HG02943 (cell line): ENCODE results near the gene PANX2.
"Not testable (repeated sequence)": the region's sequence is repeated elsewhere in the genome, so short reads cannot be mapped to it uniquely, and the experiment has no call there.

ENCODE experiments used
- ATAC-seq: cut with Tn5 transposase; IDR thresholded peaks from one replicate; pipeline ENCODE4 v1.9.1; 2021; ENCODE audit warnings: mild to moderate bottlenecking, low read depth, moderate library complexity; ENCODE audit not compliant: unreplicated experiment

Gene PANX2

GRCh38 chr22:50197000-50197800 is 26.7 kb downstream of the PANX2 start:
- ATAC-seq, result no peak

- ATAC-seq, result no peak
Measured at GRCh38 chr22:50197856-50198623, 27.5 kb downstream of the PANX2 start.

GRCh38 chr22:50198624-50199017 is 28.1 kb downstream of the PANX2 start:
- no peak for ATAC-seq

GRCh38 chr22:50199251-50199721 is 28.8 kb downstream of the PANX2 start:
- ATAC-seq, result no peak

GRCh38 chr22:50199829-50200460 is 29.4 kb downstream of the PANX2 start:
- no peak for ATAC-seq

- ATAC-seq, result no peak
Measured at GRCh38 chr22:50200461-50201190, 30.1 kb downstream of the PANX2 start, which contains the start of gene SELENOO. Gene SELENOO, plus strand, starts transcription at chr22:50201011. Its CDS starts 26 bp downstream, at chr22:50201037.

- ATAC-seq, result no peak
Measured at GRCh38 chr22:50201191-50202129, 30.9 kb downstream of the PANX2 start.

GRCh38 chr22:50202130-50202666 is 31.7 kb downstream of the PANX2 start:
- ATAC-seq, result no peak

GRCh38 chr22:50203288-50203687 is 32.8 kb downstream of the PANX2 start:
- no peak for ATAC-seq

- ATAC-seq, result no peak
Measured at GRCh38 chr22:50204571-50204970, 34.0 kb downstream of the PANX2 start.

- not testable (repeated sequence) for ATAC-seq
Measured at GRCh38 chr22:50204998-50205397, 34.5 kb downstream of the PANX2 start.

GRCh38 chr22:50205781-50206569 is 35.4 kb downstream of the PANX2 start:
- ATAC-seq, result no peak

GRCh38 chr22:50206599-50206998 is 36.1 kb downstream of the PANX2 start:
- no peak for ATAC-seq

GRCh38 chr22:50207383-50208140 is 37.0 kb downstream of the PANX2 start:
- ATAC-seq, result no peak

- ATAC-seq, result no peak
Measured at GRCh38 chr22:50208430-50208938, 38.0 kb downstream of the PANX2 start.

GRCh38 chr22:50208939-50209892 is 38.7 kb downstream of the PANX2 start:
- ATAC-seq, result no peak
